ENCODE data around the gene FOXP1. TPM values are rescaled to one million over a fixed set of nuclear protein-coding genes. Genes with fewer than 3 reads are reported as not detected.

The FOXP1 gene
- total RNA-seq, 1 donor from 2014 or later = 27.3 TPM

DNA sequence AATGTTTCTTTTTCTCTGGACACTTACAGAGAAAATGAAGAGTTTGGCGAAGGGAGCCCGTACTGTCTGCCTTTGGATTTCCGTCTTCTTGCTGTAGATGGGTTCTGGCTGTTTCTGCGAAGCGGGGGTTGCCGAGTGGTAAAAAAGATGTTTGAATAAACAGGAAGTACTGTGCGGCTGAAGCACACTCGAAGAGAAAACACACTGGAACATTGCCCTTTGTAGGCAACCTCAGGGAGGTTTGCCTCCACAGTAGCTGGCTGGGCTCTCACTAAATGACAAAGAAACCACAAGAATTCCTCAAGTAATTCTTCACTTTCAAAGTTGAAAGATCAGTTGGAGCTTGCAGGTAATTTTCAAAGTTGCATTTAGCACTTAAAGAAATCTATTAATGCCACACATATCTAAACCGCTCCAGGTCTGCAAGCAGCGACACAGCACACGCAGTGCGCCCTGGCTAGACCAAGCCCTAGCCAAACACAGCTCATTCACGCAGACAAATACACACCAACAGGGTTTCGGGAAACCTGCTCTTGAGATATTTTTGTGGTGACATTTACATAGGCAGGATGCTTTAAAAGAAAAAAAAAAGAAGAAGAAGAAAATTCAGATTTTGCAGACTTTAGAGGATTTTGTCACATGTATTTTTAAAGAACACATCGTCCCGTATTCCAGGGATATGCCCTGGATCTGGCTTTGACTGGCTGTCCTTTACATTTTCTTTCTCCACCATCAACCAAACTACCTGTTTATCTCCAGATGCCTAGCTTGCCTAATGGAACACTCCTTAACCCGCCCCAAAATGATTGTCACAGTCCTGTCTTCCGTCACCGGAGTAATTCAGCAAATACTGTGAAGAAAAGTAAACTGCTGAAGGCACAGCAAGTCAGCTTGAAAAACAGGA is 452.8 kb downstream of the FOXP1 start:
- Histone ChIP-seq H3K4me2 (peak overlapping the region; percentile 68), H3K27me3 (no peaks in the 10 kb centered on the region), H3K27ac (no peak overlapping the region), H3K9ac (no peak overlapping the region), H3K4me3 (peak overlapping the region; percentile 31), H2AFZ (replicated peaks) (no peak overlapping the region), H3K4me1 (peaks cover 24% of the 10 kb centered on the region), H3K79me2 (ENCODE audit: low read depth) (no peaks in the 10 kb centered on the region), H3K9me3 (ENCODE audit: low read depth) (no peaks in the 10 kb centered on the region), H4K20me1 (ENCODE audit: low read depth) (no peaks in the 10 kb centered on the region), H3K36me3 (no peaks in the 10 kb centered on the region), H3F3A (ENCODE audit: low read depth) (no peaks in the 10 kb centered on the region)
- Mint-ChIP-seq H3K36me3 (no peaks in the 10 kb centered on the region), H3K27ac (peak overlapping the region; percentile 95), H3K27me3 (ENCODE audit: insufficient read depth, low read depth) (peaks cover 2% of the 10 kb centered on the region), H3K4me1 (peaks cover 80% of the 10 kb centered on the region), H3K4me3 (peak overlapping the region; percentile 85), H3K9me3 (no peaks in the 10 kb centered on the region)
- TF ChIP-seq EZH2phosphoT487 (IDR thresholded peaks at IDR 0.05) (no peak), EZH2 (IDR thresholded peaks at IDR 0.05) (no peak)
- TF ChIP-seq, protein P1, sequence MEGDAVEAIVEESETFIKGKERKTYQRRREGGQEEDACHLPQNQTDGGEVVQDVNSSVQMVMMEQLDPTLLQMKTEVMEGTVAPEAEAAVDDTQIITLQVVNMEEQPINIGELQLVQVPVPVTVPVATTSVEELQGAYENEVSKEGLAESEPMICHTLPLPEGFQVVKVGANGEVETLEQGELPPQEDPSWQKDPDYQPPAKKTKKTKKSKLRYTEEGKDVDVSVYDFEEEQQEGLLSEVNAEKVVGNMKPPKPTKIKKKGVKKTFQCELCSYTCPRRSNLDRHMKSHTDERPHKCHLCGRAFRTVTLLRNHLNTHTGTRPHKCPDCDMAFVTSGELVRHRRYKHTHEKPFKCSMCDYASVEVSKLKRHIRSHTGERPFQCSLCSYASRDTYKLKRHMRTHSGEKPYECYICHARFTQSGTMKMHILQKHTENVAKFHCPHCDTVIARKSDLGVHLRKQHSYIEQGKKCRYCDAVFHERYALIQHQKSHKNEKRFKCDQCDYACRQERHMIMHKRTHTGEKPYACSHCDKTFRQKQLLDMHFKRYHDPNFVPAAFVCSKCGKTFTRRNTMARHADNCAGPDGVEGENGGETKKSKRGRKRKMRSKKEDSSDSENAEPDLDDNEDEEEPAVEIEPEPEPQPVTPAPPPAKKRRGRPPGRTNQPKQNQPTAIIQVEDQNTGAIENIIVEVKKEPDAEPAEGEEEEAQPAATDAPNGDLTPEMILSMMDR (IDR thresholded peaks at IDR 0.05) = no peak
- DNase-seq (ENCODE audit: low spot score) = peak; percentile 34

DNA sequence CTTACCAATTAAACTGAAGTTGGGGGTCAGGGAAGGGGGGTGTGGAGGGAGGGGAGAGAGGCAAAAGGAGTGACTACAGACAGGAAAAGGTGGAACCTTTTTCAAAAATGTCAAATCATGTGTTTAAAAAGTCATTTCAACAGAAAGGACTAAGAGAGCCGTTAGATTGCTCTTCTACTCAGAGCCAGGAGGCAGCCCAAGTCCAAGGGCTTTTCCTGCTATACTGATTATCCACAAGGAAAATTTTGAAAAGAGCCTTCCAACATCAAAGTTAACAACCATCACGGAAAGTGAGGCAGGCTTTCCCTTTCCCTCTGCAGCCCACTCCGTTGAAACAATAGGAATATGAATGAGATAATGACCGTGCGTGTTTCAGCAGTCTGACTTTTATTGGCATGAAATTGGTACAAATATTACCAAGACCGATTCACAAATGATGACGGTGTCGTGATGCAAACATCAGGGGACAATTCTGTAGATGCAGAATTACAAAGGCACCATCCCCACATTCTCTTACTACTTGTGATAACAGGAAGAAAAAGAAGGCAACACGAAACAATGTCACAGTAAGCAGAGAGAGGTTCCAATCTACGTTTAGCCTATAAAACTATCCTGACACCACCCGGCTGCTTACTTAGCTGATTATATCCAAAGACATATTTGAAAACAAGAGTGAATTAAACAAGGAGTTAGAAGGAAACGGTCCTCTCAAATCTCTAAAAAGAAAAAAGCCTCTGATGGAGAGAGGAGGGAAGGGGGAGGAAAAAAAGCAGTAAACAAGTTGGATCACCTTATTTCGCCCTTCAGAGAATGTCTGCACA is 453.7 kb downstream of the FOXP1 start:
- Mint-ChIP-seq H3K27ac (peak overlapping the region; percentile 95), H3K36me3 (no peaks in the 10 kb centered on the region), H3K4me1 (peaks cover 74% of the 10 kb centered on the region), H3K9me3 (no peaks in the 10 kb centered on the region), H3K4me3 (peak overlapping the region; percentile 85), H3K27me3 (ENCODE audit: insufficient read depth, low read depth) (peaks cover 2% of the 10 kb centered on the region)
- Histone ChIP-seq H3K9ac (no peak overlapping the region), H3K9me3 (ENCODE audit: low read depth) (no peaks in the 10 kb centered on the region), H3K27ac (no peak overlapping the region), H3K4me2 (peak overlapping the region; percentile 68), H3K36me3 (no peaks in the 10 kb centered on the region), H3F3A (ENCODE audit: low read depth) (no peaks in the 10 kb centered on the region), H3K79me2 (ENCODE audit: low read depth) (no peaks in the 10 kb centered on the region), H3K27me3 (no peaks in the 10 kb centered on the region), H2AFZ (replicated peaks) (no peak overlapping the region), H4K20me1 (ENCODE audit: low read depth) (no peaks in the 10 kb centered on the region), H3K4me1 (peaks cover 19% of the 10 kb centered on the region), H3K4me3 (peak overlapping the region; percentile 31)
- TF ChIP-seq EZH2phosphoT487 (IDR thresholded peaks at IDR 0.05) (no peak), EZH2 (IDR thresholded peaks at IDR 0.05) (no peak)
- TF ChIP-seq, protein P1 (IDR thresholded peaks at IDR 0.05) = no peak
- no peak for DNase-seq (ENCODE audit: low spot score)

DNA sequence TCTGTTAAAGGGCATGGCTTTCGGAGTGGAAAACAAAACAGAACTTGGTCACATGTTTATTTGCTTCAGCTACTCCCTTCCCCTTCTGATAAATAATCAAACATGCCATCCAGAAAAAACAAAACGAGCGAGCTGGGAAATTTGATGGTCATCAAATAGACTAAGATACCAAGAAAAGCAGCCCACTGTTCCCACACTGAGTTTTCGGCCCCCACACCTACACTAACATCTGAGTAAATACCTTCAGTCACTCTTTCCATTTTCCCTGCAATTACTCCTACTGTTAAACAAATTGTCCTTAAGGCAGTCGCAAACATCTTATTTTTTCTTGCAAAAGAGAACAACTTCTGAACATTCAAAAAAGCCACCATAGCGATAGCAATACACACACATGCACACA is 454.6 kb downstream of the FOXP1 start:
- no peak overlapping the region for H3K27ac Mint-ChIP-seq
- Histone ChIP-seq H3K4me2 (no peak overlapping the region), H3K36me3 (no peaks in the 10 kb centered on the region), H3K9ac (no peak overlapping the region), H3K79me2 (ENCODE audit: low read depth) (no peaks in the 10 kb centered on the region), H3K9me3 (ENCODE audit: low read depth) (no peaks in the 10 kb centered on the region), H2AFZ (replicated peaks) (no peak overlapping the region), H3K27ac (no peak overlapping the region), H3K27me3 (no peaks in the 10 kb centered on the region), H3K4me3 (no peak overlapping the region), H3K4me1 (peaks cover 19% of the 10 kb centered on the region), H3F3A (ENCODE audit: low read depth) (no peaks in the 10 kb centered on the region), H4K20me1 (ENCODE audit: low read depth) (no peaks in the 10 kb centered on the region)
- no peaks in the 10 kb centered on the region for H3K9me3 Mint-ChIP-seq
- TF ChIP-seq EZH2 (IDR thresholded peaks at IDR 0.05) (no peak), EZH2phosphoT487 (IDR thresholded peaks at IDR 0.05) (no peak)
- TF ChIP-seq, protein P1 (IDR thresholded peaks at IDR 0.05) = no peak
- DNase-seq (ENCODE audit: low spot score) = no peak
- H3K36me3 Mint-ChIP-seq = no peaks in the 10 kb centered on the region
- peak overlapping the region; percentile 85 for H3K4me3 Mint-ChIP-seq
- H3K4me1 Mint-ChIP-seq = peaks cover 70% of the 10 kb centered on the region
- peaks cover 2% of the 10 kb centered on the region for H3K27me3 Mint-ChIP-seq (ENCODE audit: insufficient read depth, low read depth)

Data from neural progenitor cell (in vitro differentiated cells).